Kidney (tissue), 14 donors: ENCODE data around the gene MYL7. TPM values are rescaled to one million over a fixed set of nuclear protein-coding genes. Genes with fewer than 3 reads are reported as not detected.

Source experiments
- DNase-seq, 5 donors: peaks; one replicate each; pipeline ENCODE4 v3.0.0-alpha.2; 2013 to 2020
- FAIRE-seq: peaks from 2 replicates; lab custom pipeline; 2012; peaks lifted over from hg19 to GRCh38; lab: Jason Lieb, UNC
- H3K27ac ChIP-seq, 2 donors: one replicate each; pipeline ENCODE4 v1.7.0; 2013; ENCODE audit warnings: low read depth in 2 of 2, low read length in 2 of 2, inconsistent platforms in 1 of 2
- H3K27me3 ChIP-seq: one replicate; pipeline ENCODE4 v1.7.1; 2013; ENCODE audit warnings: low read length, inconsistent platforms; ENCODE audit not compliant: control insufficient read depth, insufficient read depth
- H3K36me3 ChIP-seq, 3 donors: one replicate each; pipeline versions ENCODE4 v1.7.0 to v1.7.1; 2013; ENCODE audit warnings: low read length in 3 of 3, control low read depth in 1 of 3, inconsistent platforms in 1 of 3; ENCODE audit not compliant: insufficient read depth in 3 of 3, control insufficient read depth in 2 of 3
- H3K4me1 ChIP-seq, 3 donors: one replicate each; pipeline versions ENCODE4 v1.7.0 to v1.7.1; 2013; ENCODE audit warnings: low read length in 3 of 3, inconsistent platforms in 1 of 3, low read depth in 1 of 3; ENCODE audit not compliant: control insufficient read depth in 2 of 3, insufficient read depth in 2 of 3
- H3K4me3 ChIP-seq, 3 donors: one replicate each; pipeline versions ENCODE4 v1.7.0 to v1.8.1; 2013; ENCODE audit warnings: low read length in 3 of 3, control low read depth in 1 of 3, inconsistent platforms in 1 of 3
- H3K9ac ChIP-seq, 3 donors: one replicate each; pipeline versions ENCODE4 v1.7.0 to v1.7.1; 2013; ENCODE audit warnings: low read length in 3 of 3, control low read depth in 1 of 3, inconsistent platforms in 1 of 3
- H3K9me3 ChIP-seq, 3 donors: one replicate each; pipeline versions ENCODE4 v1.7.0 to v1.7.1; 2013; ENCODE audit warnings: low read length in 3 of 3, control low read depth in 1 of 3, inconsistent platforms in 1 of 3; ENCODE audit not compliant: control insufficient read depth in 2 of 3, insufficient read depth in 1 of 3
- intact Hi-C: fragments of 100-400 bp; cut with DNase I; formaldehyde crosslinking; loops from one replicate; pipeline ENCODE4 v1.11.1; 2022
- polyA plus RNA-seq: library from polyadenylated mRNA; stranded (reverse); fragments of 350-450 nt; fragmentation: Illumina TruSeq; extraction: RNeasy Lipid Tissue Mini Kit (QIAGEN cat#74804); gene quantifications from one replicate; pipeline ENCODE4 v1.2.3, GENCODE V29; 2014; ENCODE audit warnings: low read depth, low replicate concordance; ENCODE audit not compliant: insufficient read depth
- total RNA-seq: library from RNA; stranded (reverse); fragmentation: NEBNext Ultra II Directional; extraction: Animal tissue kit (Norgen Biotek cat#: 25700); gene quantifications from one replicate; pipeline ENCODE4 v1.2.1, GENCODE V29; 2021
- TF ChIP-seq, protein P1 (sequence below): IDR thresholded peaks from 3 replicates; pipeline ENCODE4 v1.5.1; 2012; ENCODE audit warnings: mild to moderate bottlenecking, moderate library complexity, borderline replicate concordance; ENCODE audit not compliant: insufficient read depth; ENCODE audit errors: extremely low read depth
- donor health status: control.
- donor health status: control.
- donor health status: control.
- donor health status: control.
- donor health status: control.
- donor health status: DM: yes; HTN: yes; CAD: no.
- donor health status: Normal renal cell carcinoma (clear cell type).

MYL7 gene
- total and polyA plus RNA-seq, 2 donors from 2014 or later = not detected

- Histone ChIP-seq H3K27ac (no peak overlapping the region), H3K9ac (no peak overlapping the region), H3K4me3 (no peak overlapping the region), H3K4me1 (no peaks in the 10 kb centered on the region), H3K9me3 (peaks cover 0 to 14% (median 0%) of the 10 kb centered on the region in 3 donors), H3K27me3 (no peaks in the 10 kb centered on the region), H3K36me3 (no peaks in the 10 kb centered on the region)
- FAIRE-seq = no peak
- TF ChIP-seq, protein P1, sequence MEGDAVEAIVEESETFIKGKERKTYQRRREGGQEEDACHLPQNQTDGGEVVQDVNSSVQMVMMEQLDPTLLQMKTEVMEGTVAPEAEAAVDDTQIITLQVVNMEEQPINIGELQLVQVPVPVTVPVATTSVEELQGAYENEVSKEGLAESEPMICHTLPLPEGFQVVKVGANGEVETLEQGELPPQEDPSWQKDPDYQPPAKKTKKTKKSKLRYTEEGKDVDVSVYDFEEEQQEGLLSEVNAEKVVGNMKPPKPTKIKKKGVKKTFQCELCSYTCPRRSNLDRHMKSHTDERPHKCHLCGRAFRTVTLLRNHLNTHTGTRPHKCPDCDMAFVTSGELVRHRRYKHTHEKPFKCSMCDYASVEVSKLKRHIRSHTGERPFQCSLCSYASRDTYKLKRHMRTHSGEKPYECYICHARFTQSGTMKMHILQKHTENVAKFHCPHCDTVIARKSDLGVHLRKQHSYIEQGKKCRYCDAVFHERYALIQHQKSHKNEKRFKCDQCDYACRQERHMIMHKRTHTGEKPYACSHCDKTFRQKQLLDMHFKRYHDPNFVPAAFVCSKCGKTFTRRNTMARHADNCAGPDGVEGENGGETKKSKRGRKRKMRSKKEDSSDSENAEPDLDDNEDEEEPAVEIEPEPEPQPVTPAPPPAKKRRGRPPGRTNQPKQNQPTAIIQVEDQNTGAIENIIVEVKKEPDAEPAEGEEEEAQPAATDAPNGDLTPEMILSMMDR = no peak
- intact Hi-C loops = no loop called here
- no peak for DNase-seq
Observed at GRCh38 chr7:44183386-44183785, 42.3 kb upstream of the MYL7 start.

- no peaks in the 10 kb centered on the region for H3K36me3 ChIP-seq
- H3K9me3 ChIP-seq = peaks cover 0 to 14% (median 0%) of the 10 kb centered on the region in 3 donors
- FAIRE-seq (no peak), DNase-seq (no peak)
- no peak overlapping the region for H3K4me3 ChIP-seq
- no peak overlapping the region for H3K9ac ChIP-seq
- H3K27ac ChIP-seq = no peak overlapping the region
- TF ChIP-seq, protein P1 = no peak
- H3K27me3 ChIP-seq = no peaks in the 10 kb centered on the region
- H3K4me1 ChIP-seq = no peaks in the 10 kb centered on the region
- intact Hi-C loops = no loop called here
Observed at GRCh38 chr7:44182827-44183226, 41.7 kb upstream of the MYL7 start.

DNA sequence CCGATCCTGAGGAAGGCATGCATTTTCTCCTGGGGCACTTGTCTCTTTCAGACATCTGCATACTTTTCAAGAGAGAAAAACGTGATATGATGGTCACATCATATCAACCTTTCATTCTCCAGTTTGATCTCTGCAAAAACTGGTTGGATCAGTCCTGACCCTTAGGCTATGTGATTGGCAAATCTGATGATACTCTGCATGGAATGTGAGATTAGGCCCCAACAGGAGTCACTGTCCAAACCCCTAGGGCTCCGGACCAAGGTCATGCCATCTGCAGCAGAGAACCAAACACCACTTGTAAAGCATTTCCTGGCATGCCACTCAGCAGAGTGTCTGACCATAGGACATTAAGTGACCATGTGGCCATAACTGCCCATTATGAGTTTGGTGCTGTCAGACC, 39.5 kb upstream of the MYL7 start:
- intact Hi-C loops = no loop called here
- TF ChIP-seq, protein P1 = no peak
- H3K36me3 ChIP-seq = no peaks in the 10 kb centered on the region
- H3K4me3 ChIP-seq = no peak overlapping the region
- H3K4me1 ChIP-seq = no peaks in the 10 kb centered on the region
- no peak for FAIRE-seq
- H3K27me3 ChIP-seq = no peaks in the 10 kb centered on the region
- DNase-seq = no peak
- H3K27ac ChIP-seq = no peak overlapping the region
- H3K9me3 ChIP-seq = peaks cover 0 to 14% (median 0%) of the 10 kb centered on the region in 3 donors
- H3K9ac ChIP-seq = no peak overlapping the region

DNA sequence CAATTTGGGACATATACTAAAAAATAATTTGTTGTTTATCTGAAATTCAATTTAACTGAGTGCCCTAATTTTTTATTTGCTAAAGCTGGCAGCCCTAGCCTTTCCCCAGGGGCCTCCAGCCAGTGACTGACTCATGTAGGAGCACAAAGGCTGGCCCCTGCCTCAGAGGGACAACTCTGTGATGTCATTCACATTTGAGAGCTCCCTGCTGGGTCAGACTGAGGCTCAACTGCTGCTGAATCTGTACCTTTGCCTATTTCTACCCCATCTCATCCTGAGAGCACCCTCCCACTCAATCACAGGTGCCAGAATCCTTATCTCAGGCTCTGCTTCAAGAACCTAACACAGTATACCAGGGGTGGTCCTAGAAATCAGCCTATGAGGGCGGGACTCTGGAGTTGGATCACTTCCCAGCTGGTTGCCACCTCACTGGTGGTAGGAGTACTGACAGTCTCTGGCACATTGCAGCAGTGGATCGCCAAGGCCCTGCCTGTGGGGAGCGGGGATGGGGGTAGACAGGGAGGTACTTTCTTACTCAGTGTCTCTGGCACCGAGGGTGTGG, 36.5 kb upstream of the MYL7 start:
- no peak overlapping the region for H3K9ac ChIP-seq
- H3K27me3 ChIP-seq = no peaks in the 10 kb centered on the region
- FAIRE-seq (no peak), DNase-seq (no peak)
- no peak overlapping the region for H3K27ac ChIP-seq
- TF ChIP-seq, protein P1 = no peak
- H3K4me1 ChIP-seq = no peaks in the 10 kb centered on the region
- intact Hi-C loops = no loop called here
- H3K4me3 ChIP-seq = no peak overlapping the region
- H3K36me3 ChIP-seq = no peaks in the 10 kb centered on the region
- peaks cover 0 to 8% (median 0%) of the 10 kb centered on the region in 3 donors for H3K9me3 ChIP-seq
